Measurements from ENCODE around the gene MTAP.

The MTAP gene

DNA sequence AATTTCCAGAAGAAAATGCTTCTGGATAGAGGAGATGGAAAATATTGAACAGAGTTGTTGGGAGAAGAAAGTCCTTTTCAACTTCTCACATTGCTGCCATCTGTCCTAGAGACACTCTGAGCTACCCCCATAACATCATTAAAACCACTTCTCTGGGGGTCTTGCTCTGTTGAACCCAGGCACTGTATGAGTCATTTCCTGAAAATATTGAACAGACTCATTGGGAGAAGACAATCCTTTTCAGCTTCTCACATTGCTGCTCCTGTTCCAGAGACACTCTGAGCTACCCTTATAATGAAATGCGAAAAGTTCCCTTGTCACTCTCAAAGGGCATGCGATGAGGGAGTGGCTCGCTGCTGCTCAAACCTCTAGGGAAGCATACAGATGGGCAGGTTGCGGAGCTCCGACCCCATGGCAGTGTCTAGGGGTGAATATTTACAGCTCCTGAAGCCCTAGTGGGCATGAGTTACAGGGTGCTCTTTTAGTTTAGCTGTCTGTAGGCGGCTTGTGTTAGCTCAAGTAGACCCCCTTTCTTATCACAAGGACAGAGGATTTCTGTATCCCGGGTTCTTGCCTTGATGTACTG, 101.0 kb downstream of the MTAP start:
- no peaks in the 10 kb centered on the region for H3K9me3 ChIP-seq (ENCODE audit: insufficient read depth, low read length)
- no peaks in the 10 kb centered on the region for H3K36me3 ChIP-seq (replicated peaks; ENCODE audit: low read depth, low read length)
- no peaks in the 10 kb centered on the region for H3K4me1 ChIP-seq (ENCODE audit: low read length)

DNA sequence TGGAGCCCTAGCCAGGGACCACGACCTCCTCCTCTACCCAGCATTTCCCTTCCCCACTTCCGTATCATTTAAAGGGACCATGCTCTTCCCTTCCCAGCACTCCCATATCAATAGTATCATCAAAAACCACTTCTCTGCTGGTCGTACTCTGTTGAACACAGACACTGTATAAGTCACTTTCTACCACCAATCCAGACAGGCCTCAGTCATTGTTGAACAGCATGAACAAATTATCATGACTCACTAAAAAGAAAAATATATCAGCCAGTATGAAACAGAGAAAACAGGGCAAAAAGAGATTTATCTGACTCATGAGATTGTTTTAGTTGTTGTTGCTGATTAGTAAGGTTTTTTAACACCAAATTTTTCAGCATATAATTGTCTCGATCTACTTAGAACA, 101.9 kb downstream of the MTAP start:
- Histone ChIP-seq H3K27me3 (ENCODE audit: low read depth, low read length) (no peaks in the 10 kb centered on the region), H3K4me1 (ENCODE audit: low read length) (no peaks in the 10 kb centered on the region)

More for the DNA sequence above, 101.0 kb downstream of the MTAP start:
- no peaks in the 10 kb centered on the region for H3K27me3 ChIP-seq (ENCODE audit: low read depth, low read length)
- no peak overlapping the region for H3K4me3 ChIP-seq (ENCODE audit: low read length)
- no peak overlapping the region for H3K9ac ChIP-seq (ENCODE audit: low read length)
- TF ChIP-seq, protein P1, sequence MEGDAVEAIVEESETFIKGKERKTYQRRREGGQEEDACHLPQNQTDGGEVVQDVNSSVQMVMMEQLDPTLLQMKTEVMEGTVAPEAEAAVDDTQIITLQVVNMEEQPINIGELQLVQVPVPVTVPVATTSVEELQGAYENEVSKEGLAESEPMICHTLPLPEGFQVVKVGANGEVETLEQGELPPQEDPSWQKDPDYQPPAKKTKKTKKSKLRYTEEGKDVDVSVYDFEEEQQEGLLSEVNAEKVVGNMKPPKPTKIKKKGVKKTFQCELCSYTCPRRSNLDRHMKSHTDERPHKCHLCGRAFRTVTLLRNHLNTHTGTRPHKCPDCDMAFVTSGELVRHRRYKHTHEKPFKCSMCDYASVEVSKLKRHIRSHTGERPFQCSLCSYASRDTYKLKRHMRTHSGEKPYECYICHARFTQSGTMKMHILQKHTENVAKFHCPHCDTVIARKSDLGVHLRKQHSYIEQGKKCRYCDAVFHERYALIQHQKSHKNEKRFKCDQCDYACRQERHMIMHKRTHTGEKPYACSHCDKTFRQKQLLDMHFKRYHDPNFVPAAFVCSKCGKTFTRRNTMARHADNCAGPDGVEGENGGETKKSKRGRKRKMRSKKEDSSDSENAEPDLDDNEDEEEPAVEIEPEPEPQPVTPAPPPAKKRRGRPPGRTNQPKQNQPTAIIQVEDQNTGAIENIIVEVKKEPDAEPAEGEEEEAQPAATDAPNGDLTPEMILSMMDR (IDR thresholded peaks at IDR 0.05; ENCODE audit: low read depth, low read length): no peak
- no peak for TF ChIP-seq EZH2phosphoT487 (IDR thresholded peaks at IDR 0.05; ENCODE audit: low read depth)
- no peaks in the 10 kb centered on the region for H3K79me2 ChIP-seq (ENCODE audit: low read length)
- H3K27ac ChIP-seq (ENCODE audit: low read length): no peak overlapping the region
- no peaks in the 10 kb centered on the region for H4K20me1 ChIP-seq (ENCODE audit: insufficient read depth, low read length)
- no peak overlapping the region for H3K4me2 ChIP-seq (ENCODE audit: low read length)
- H2AFZ ChIP-seq (ENCODE audit: low read depth, low read length): no peak overlapping the region

DNA sequence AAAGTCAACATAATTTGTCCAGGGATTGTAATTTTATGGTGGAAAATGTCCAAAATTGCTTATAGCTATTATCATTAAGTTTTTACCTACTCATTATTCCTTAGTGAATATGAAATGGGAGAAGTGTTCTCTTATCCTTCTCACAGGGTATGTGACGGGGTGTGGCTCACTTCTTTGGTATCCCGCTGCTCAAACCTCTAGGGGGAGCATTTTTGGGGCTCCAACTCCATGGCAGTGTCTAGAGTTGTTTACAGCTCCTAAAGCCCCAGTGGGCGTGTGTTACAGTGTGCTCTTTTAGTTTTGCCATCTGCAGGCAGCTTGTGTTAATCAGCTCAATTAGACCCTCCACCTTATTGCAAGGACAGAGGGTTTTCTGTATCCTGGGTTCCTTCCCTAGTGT, 102.3 kb downstream of the MTAP start:
- H3K4me1 ChIP-seq (ENCODE audit: low read length): no peaks in the 10 kb centered on the region
- H3K4me3 ChIP-seq (ENCODE audit: low read length): no peak overlapping the region
- no peaks in the 10 kb centered on the region for H3K9me3 ChIP-seq (ENCODE audit: insufficient read depth, low read length)
- H3K4me2 ChIP-seq (ENCODE audit: low read length): no peak overlapping the region
- no peak overlapping the region for H3K9ac ChIP-seq (ENCODE audit: low read length)
- H4K20me1 ChIP-seq (ENCODE audit: insufficient read depth, low read length): no peaks in the 10 kb centered on the region
- no peak overlapping the region for H2AFZ ChIP-seq (ENCODE audit: low read depth, low read length)
- no peak overlapping the region for H3K27ac ChIP-seq (ENCODE audit: low read length)
- TF ChIP-seq, protein P1 (IDR thresholded peaks at IDR 0.05; ENCODE audit: low read depth, low read length): no peak
- TF ChIP-seq EZH2phosphoT487 (IDR thresholded peaks at IDR 0.05; ENCODE audit: low read depth): no peak
- H3K79me2 ChIP-seq (ENCODE audit: low read length): no peaks in the 10 kb centered on the region
- H3K36me3 ChIP-seq (replicated peaks; ENCODE audit: low read depth, low read length): no peaks in the 10 kb centered on the region
- no peaks in the 10 kb centered on the region for H3K27me3 ChIP-seq (ENCODE audit: low read depth, low read length)

More for the DNA sequence above, 101.9 kb downstream of the MTAP start:
- H2AFZ ChIP-seq (ENCODE audit: low read depth, low read length): no peak overlapping the region
- no peak overlapping the region for H3K27ac ChIP-seq (ENCODE audit: low read length)
- no peaks in the 10 kb centered on the region for H3K79me2 ChIP-seq (ENCODE audit: low read length)
- H3K36me3 ChIP-seq (replicated peaks; ENCODE audit: low read depth, low read length): no peaks in the 10 kb centered on the region
- H3K9me3 ChIP-seq (ENCODE audit: insufficient read depth, low read length): no peaks in the 10 kb centered on the region
- no peaks in the 10 kb centered on the region for H4K20me1 ChIP-seq (ENCODE audit: insufficient read depth, low read length)
- TF ChIP-seq, protein P1 (IDR thresholded peaks at IDR 0.05; ENCODE audit: low read depth, low read length): no peak
- no peak for TF ChIP-seq EZH2phosphoT487 (IDR thresholded peaks at IDR 0.05; ENCODE audit: low read depth)
- no peak overlapping the region for H3K4me2 ChIP-seq (ENCODE audit: low read length)
- no peak overlapping the region for H3K4me3 ChIP-seq (ENCODE audit: low read length)
- H3K9ac ChIP-seq (ENCODE audit: low read length): no peak overlapping the region

DNA sequence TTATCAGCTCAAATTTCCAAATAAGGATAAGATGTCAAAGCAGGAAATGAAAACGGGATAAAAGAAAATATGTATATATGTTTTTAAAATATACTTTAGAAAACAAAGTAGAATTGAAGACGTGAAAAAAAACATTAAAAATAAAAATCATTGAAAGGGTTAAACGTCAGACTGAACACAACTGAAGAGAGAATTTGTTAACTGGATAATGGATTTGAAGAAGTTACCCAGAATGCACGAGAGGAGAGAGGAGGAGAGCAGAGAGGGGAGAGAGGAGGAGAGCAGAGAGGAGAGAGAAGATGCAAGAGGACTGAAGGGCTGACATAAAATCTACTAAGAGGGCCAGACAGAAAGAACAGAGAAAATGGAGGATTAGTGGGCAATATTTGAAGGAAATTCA, 103.8 kb downstream of the MTAP start:
- Histone ChIP-seq H2AFZ (ENCODE audit: low read depth, low read length) (no peak overlapping the region), H3K36me3 (replicated peaks; ENCODE audit: low read depth, low read length) (no peaks in the 10 kb centered on the region), H3K4me3 (ENCODE audit: low read length) (no peak overlapping the region), H3K9me3 (ENCODE audit: insufficient read depth, low read length) (no peaks in the 10 kb centered on the region), H4K20me1 (ENCODE audit: insufficient read depth, low read length) (no peaks in the 10 kb centered on the region), H3K9ac (ENCODE audit: low read length) (no peak overlapping the region), H3K79me2 (ENCODE audit: low read length) (no peaks in the 10 kb centered on the region), H3K27ac (ENCODE audit: low read length) (no peak overlapping the region), H3K4me2 (ENCODE audit: low read length) (no peak overlapping the region), H3K27me3 (ENCODE audit: low read depth, low read length) (no peaks in the 10 kb centered on the region), H3K4me1 (ENCODE audit: low read length) (no peaks in the 10 kb centered on the region)
- TF ChIP-seq EZH2phosphoT487 (IDR thresholded peaks at IDR 0.05; ENCODE audit: low read depth): no peak
- TF ChIP-seq, protein P1 (IDR thresholded peaks at IDR 0.05; ENCODE audit: low read depth, low read length): no peak
